AG04450 (cell line): ENCODE data around the gene UBE2F. TPM values are rescaled to one million over a fixed set of nuclear protein-coding genes. Genes with fewer than 3 reads are reported as not detected.
"Not testable (repeated sequence)": the region's sequence is repeated elsewhere in the genome, so short reads cannot be mapped to it uniquely, and the experiment has no call there.

Experiments used
- CTCF ChIA-PET: fragments of 300-600, 350-600 bp; formaldehyde crosslinking; extraction: SDS; loops from one replicate; lab custom pipeline; 2022; ENCODE audit warnings: antibody characterized with exemption, inconsistent platforms; lab: Charles Lee
- POLR2A ChIA-PET: fragments of 350-600 bp; formaldehyde crosslinking; extraction: SDS; loops from one replicate; lab custom pipeline; 2021; ENCODE audit warnings: antibody characterized with exemption, inconsistent platforms; lab: Yijun Ruan, JAX
- DNase-seq: peaks from one replicate; pipeline ENCODE4 v3.0.0-alpha.2; 2011; ENCODE audit warnings: low read depth, low spot score
- H3K27ac ChIP-seq: one replicate; pipeline ENCODE4 v1.5.1; 2012; ENCODE audit warnings: low read depth, low read length, control low read depth
- H3K27me3 ChIP-seq: one replicate; pipeline ENCODE4 v1.6.0; 2012; ENCODE audit warnings: low read length; ENCODE audit not compliant: control insufficient read depth, insufficient read depth
- H3K4me3 ChIP-seq: 2 replicates; pipeline ENCODE4 v1.5.1; 2011; ENCODE audit warnings: mild to moderate bottlenecking, low read depth, low read length, control low read depth
- H3K9me3 ChIP-seq: 2 replicates; pipeline ENCODE4 v1.5.1; 2012; ENCODE audit warnings: low read length; ENCODE audit not compliant: control insufficient read depth, insufficient read depth
- CTCF ChIP-seq: IDR thresholded peaks from 2 replicates; pipeline ENCODE4 v1.5.1; 2011; ENCODE audit warnings: low read depth, low read length, control low read depth, inconsistent platforms
- polyA plus RNA-seq: library from polyadenylated mRNA; depleted of rRNA; stranded (reverse); fragments of >200 nt; gene quantifications from 2 replicates; pipeline ENCODE4 v1.2.3, GENCODE V29; 2011

The UBE2F gene
- polyA plus RNA-seq, 1 experiment: 119 TPM

- DNase-seq: no peak
- no peak for TF ChIP-seq CTCF
- no peaks in the 10 kb centered on the region for H3K9me3 ChIP-seq
- no peak overlapping the region for H3K4me3 ChIP-seq
- no peaks in the 10 kb centered on the region for H3K27me3 ChIP-seq
- POLR2A ChIA-PET: no interaction called here
- no peak overlapping the region for H3K27ac ChIP-seq
- CTCF ChIA-PET: no interaction called here
Measured at GRCh38 chr2:238030422-238031155, 63.8 kb downstream of the UBE2F start.

DNA sequence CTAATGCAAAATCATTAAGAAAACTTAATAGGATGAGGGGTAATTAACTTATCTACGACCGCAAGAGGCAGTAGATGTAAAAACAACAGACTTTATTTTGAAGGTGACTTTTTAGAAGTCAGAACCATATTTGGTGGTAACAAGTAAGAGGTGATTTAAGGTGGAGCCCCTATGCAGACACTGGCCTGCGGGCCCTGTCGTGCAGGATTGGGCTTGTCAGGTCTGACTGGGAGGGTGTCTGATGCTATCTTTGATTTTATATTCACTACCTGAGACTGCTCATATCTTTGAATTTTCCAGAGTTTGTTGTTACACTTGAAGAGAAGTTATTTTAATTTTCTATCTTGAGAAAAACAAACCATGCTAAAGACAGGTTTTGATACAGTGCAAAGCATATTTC, 64.9 kb downstream of the UBE2F start:
- Histone ChIP-seq H3K4me3 (no peak overlapping the region), H3K9me3 (no peaks in the 10 kb centered on the region), H3K27me3 (no peaks in the 10 kb centered on the region), H3K27ac (no peak overlapping the region)
- no peak for DNase-seq
- no peak for TF ChIP-seq CTCF
- POLR2A ChIA-PET: no interaction called here
- CTCF ChIA-PET: no interaction called here

DNA sequence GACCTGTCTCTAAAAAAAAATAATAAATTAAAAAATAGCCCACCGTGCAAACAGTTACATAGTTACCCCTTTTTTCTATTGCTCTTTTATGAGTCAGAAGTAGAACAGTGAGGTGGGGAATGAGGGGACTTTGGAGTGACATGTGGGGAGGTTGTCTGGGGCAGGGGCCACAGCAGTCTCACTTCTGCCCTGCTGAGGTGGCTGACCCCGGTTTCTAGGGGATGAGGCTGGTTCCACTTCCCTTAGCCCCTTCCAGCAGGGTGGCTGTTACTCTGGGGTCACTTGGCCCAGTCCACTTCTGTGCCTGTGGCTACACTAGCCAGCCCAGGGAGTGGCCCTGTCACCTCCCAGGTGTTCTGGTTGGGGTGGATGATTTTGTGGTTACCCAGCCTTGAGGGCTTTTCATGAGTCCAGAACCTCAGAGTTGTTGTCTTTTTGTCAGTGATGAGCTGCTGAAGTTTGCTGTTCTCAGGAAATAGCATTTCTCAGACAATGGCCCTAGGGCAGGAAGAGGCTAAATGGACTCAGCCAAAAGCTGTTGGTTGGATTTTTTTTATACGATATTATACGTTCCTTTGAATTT, 66.0 kb downstream of the UBE2F start:
- H3K27ac ChIP-seq: no peak overlapping the region
- H3K4me3 ChIP-seq: no peak overlapping the region
- no peaks in the 10 kb centered on the region for H3K9me3 ChIP-seq
- H3K27me3 ChIP-seq: no peaks in the 10 kb centered on the region
- ChIA-PET POLR2A (no interaction called here), CTCF (no interaction called here)
- no peak for DNase-seq
- TF ChIP-seq CTCF: no peak

DNA sequence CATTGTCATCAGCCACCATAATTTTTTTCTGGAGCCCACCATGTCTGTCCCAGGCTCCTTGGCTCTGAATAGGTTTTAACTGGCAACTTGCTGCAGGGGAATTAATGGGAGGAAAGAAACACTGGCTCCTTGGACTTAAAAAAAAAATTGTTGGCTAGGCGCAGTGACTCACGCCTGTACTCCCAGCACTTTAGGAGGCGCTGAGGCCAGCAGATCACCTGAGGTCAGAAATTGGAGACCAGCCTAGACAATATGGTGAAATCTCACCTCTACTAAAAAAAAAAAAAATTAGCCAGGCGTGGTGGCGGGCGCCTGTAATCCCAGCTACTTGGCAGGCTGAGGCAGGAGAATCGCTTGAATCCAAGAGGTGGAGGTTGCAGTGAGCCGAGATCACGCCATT, 67.2 kb downstream of the UBE2F start:
- H3K27me3 ChIP-seq, POLR2A ChIA-PET, H3K4me3 ChIP-seq, H3K9me3 ChIP-seq, CTCF ChIA-PET, H3K27ac ChIP-seq, DNase-seq: not testable (repeated sequence)

DNA sequence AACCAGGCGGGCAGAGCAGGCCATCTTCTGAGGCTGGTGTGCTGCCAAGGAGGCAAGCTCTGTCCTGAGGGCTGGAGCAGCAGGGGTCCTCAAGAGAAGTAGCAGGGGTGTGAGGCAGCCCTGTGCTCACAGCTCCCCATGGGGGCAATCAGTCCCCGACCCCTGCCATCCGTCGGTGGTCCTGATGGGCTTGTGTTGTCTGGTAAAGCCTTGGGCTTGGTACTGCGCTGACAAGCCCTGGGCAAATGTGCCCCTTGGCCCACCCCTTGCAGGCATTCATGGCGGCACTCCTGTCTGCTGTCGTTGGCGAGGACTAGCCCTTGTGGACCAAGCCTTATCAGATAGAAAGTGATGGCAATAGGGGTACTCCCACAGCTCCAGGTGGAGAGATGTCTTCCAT, 71.4 kb downstream of the UBE2F start:
- DNase-seq: no peak
- Histone ChIP-seq H3K27me3 (no peaks in the 10 kb centered on the region), H3K27ac (no peak overlapping the region), H3K4me3 (no peak overlapping the region), H3K9me3 (no peaks in the 10 kb centered on the region; the same call in 1 of the 2 replicates)
- no peak for TF ChIP-seq CTCF
- POLR2A ChIA-PET: no interaction called here
- CTCF ChIA-PET: no interaction called here
